ENCODE data around the gene MICAL3.
"Not testable (repeated sequence)": the region's sequence is repeated elsewhere in the genome, so short reads cannot be mapped to it uniquely, and the experiment has no call there.

Gene MICAL3

GRCh38 chr22:17988800-17989513 is 35.4 kb downstream of the MICAL3 start:
- peak overlapping the region; percentile 69 for H3K27ac ChIP-seq
- TF ChIP-seq CTCF (IDR thresholded peaks at IDR 0.05) (no peak), ZFX (IDR thresholded peaks at IDR 0.05; ENCODE audit: borderline replicate concordance) (no peak)

GRCh38 chr22:17985606-17986005 is 38.8 kb downstream of the MICAL3 start:
- TF ChIP-seq CTCF (IDR thresholded peaks at IDR 0.05) (no peak), ZFX (IDR thresholded peaks at IDR 0.05; ENCODE audit: borderline replicate concordance) (no peak)
- H3K27ac ChIP-seq = no peak overlapping the region

DNA sequence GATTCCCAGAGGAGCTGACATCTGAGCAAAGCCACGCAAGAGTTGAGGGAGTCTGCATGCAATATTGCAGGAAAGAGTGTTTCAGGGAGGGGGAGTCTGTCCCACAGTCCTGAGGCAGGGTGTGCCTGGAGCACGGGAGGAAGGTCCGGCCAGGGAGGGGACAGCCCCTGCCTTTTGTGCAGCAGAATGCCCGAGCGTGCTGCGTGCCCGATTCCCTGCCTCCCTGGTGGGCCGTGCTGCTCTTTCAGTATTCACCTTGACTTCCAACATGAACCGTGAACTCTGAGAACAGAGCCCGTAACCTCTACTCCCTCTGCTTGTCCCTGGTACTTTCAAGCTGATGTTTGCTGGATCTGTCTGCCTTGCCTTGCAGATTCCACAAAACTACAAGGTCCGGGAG is 39.3 kb downstream of the MICAL3 start:
- not testable (repeated sequence) for H3K27ac ChIP-seq

- no peak overlapping the region for H3K27ac ChIP-seq
- no peak for TF ChIP-seq ZFX (IDR thresholded peaks at IDR 0.05; ENCODE audit: borderline replicate concordance)
- TF ChIP-seq CTCF (IDR thresholded peaks at IDR 0.05) = no peak
These were observed 40.2 kb downstream of the MICAL3 start for GRCh38 chr22:17984114-17984513.

DNA sequence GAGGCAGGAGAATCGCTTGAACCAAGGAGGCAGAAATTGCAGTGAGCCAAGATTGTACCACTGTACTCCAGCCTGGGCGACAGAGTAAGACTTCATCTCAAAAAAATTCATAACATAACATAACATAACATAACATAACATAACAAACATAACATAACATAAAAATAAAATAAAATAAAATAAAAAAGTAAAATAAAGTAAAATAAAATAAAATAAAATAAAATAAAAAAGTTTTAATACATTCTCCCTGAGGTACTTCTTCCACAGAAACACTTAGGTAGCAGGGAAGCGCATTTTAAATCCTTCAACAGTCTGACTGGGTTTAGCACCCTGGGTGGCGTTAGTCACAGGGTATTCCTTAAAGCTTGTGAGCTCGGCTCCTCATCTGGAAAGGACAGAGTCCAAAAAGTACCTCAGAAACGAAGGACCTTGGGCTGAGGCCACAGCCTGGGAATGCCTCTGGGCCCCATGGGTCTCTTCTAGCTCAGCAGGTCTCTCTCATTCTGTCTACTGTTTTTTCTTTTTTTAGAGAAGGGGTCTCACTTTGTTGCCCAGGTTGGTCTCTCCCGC is 41.7 kb downstream of the MICAL3 start:
- no peak overlapping the region for H3K27ac ChIP-seq

DNA sequence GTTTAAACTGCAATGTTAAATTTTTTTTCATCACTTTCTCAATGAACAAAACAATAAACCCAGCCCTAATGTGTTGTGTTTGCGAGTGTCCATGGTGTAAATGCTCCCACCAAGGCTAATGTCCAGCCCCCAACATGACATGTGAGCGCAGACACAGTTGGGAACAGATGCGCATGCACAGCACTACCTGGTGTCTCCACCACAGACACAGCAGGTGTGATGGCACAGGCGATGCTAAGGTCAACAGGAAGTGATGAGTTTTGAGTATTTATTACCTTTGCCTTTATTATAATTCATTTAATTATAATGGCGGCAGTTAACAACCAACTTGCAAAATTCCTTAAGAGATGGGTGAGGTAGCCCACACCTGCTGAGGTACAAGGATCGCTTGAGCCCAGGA is 42.9 kb downstream of the MICAL3 start:
- no peak overlapping the region for H3K27ac ChIP-seq
- TF ChIP-seq CTCF (IDR thresholded peaks at IDR 0.05) = no peak
- TF ChIP-seq ZFX (IDR thresholded peaks at IDR 0.05; ENCODE audit: borderline replicate concordance) = no peak

More for the DNA sequence above, 41.7 kb downstream of the MICAL3 start:
- no peak for TF ChIP-seq CTCF (IDR thresholded peaks at IDR 0.05)
- TF ChIP-seq ZFX (IDR thresholded peaks at IDR 0.05; ENCODE audit: borderline replicate concordance) = no peak

- no peak overlapping the region for H3K27ac ChIP-seq
- no peak for TF ChIP-seq CTCF (IDR thresholded peaks at IDR 0.05)
- TF ChIP-seq ZFX (IDR thresholded peaks at IDR 0.05; ENCODE audit: borderline replicate concordance) = no peak
These were observed 43.7 kb downstream of the MICAL3 start for GRCh38 chr22:17980638-17981051.
